H9 (cell line): ENCODE results near the gene LRP10. TPM values are rescaled to one million over a fixed set of nuclear protein-coding genes. Genes with fewer than 3 reads are reported as not detected.

Experiments
- DNase-seq: peaks from one replicate; pipeline ENCODE4 v3.0.0-alpha.2; 2017
- H2AFZ ChIP-seq: one replicate; pipeline ENCODE4 v1.6.1; 2013; ENCODE audit warnings: mild to moderate bottlenecking, low read length, control low read depth, moderate library complexity
- H2AK5ac ChIP-seq: 2 replicates; pipeline ENCODE4 v1.6.1; 2013; ENCODE audit warnings: low read length, control low read depth, mixed read lengths; ENCODE audit not compliant: insufficient read length
- H2BK120ac ChIP-seq: one replicate; pipeline ENCODE4 v1.6.1; 2013; ENCODE audit warnings: low read depth, mild to moderate bottlenecking, low read length, control low read depth, inconsistent platforms; ENCODE audit not compliant: poor library complexity, severe bottlenecking
- H2BK12ac ChIP-seq: 2 replicates; pipeline ENCODE4 v1.6.1; 2013; ENCODE audit warnings: low read length, control low read depth, mixed read lengths, low read depth; ENCODE audit not compliant: insufficient read length
- H2BK15ac ChIP-seq: 2 replicates; pipeline ENCODE4 v1.6.1; 2013; ENCODE audit warnings: low read depth, low read length, control low read depth
- H2BK20ac ChIP-seq: one replicate; pipeline ENCODE4 v1.6.1; 2013; ENCODE audit warnings: low read depth, mild to moderate bottlenecking, low read length, control low read depth, inconsistent platforms; ENCODE audit not compliant: poor library complexity, severe bottlenecking
- H2BK5ac ChIP-seq: 2 replicates; pipeline ENCODE4 v1.6.1; 2013; ENCODE audit warnings: low read length, control low read depth, mixed read lengths; ENCODE audit not compliant: insufficient read length
- H3K14ac ChIP-seq: 2 replicates; pipeline ENCODE4 v1.6.1; 2013; ENCODE audit warnings: low read length, control low read depth; ENCODE audit not compliant: insufficient read depth
- H3K18ac ChIP-seq: 2 replicates; pipeline ENCODE4 v1.6.1; 2013; ENCODE audit warnings: low read depth, mild to moderate bottlenecking, mixed read lengths, low read length, control low read depth; ENCODE audit not compliant: insufficient read length
- H3K23ac ChIP-seq: 2 replicates; pipeline ENCODE4 v1.6.1; 2013; ENCODE audit warnings: low read length, control low read depth, mixed read lengths, low read depth; ENCODE audit not compliant: insufficient read length
- H3K23me2 ChIP-seq: 2 replicates; pipeline ENCODE4 v1.6.1; 2013; ENCODE audit warnings: low read depth, mild to moderate bottlenecking, mixed read lengths, low read length, control low read depth; ENCODE audit not compliant: insufficient read length, poor library complexity, severe bottlenecking
- H3K27ac ChIP-seq: 2 replicates; pipeline ENCODE4 v1.5.1; 2013; ENCODE audit warnings: low read length, control low read depth, mixed read lengths, low read depth; ENCODE audit not compliant: insufficient read length
- H3K27me3 ChIP-seq: 2 replicates; pipeline ENCODE4 v1.6.1; 2013; ENCODE audit warnings: low read length, control low read depth, inconsistent platforms; ENCODE audit not compliant: insufficient read depth
- H3K4ac ChIP-seq: 2 replicates; pipeline ENCODE4 v1.6.1; 2013; ENCODE audit warnings: low read depth, mild to moderate bottlenecking, control low read depth, inconsistent platforms, low read length, moderate library complexity
- H3K4me1 ChIP-seq: 2 replicates; pipeline ENCODE4 v1.6.1; 2013; ENCODE audit warnings: low read length, control low read depth, inconsistent platforms; ENCODE audit not compliant: insufficient read depth
- H3K4me2 ChIP-seq: 2 replicates; pipeline ENCODE4 v1.6.1; 2013; ENCODE audit warnings: low read length, control low read depth, mixed read lengths; ENCODE audit not compliant: insufficient read length, insufficient read depth
- H3K56ac ChIP-seq: 2 replicates; pipeline ENCODE4 v1.6.1; 2013; ENCODE audit warnings: low read depth, mild to moderate bottlenecking, mixed read lengths, low read length, control low read depth; ENCODE audit not compliant: insufficient read length
- H3K79me1 ChIP-seq: 2 replicates; pipeline ENCODE4 v1.6.1; 2013; ENCODE audit warnings: low read depth, mild to moderate bottlenecking, moderate library complexity, low read length, control low read depth, inconsistent platforms; ENCODE audit not compliant: insufficient read depth, poor library complexity, severe bottlenecking
- H3K79me2 ChIP-seq: 2 replicates; pipeline ENCODE4 v1.6.1; 2013; ENCODE audit warnings: low read length, control low read depth, inconsistent platforms; ENCODE audit not compliant: insufficient read depth
- H3K9ac ChIP-seq: 2 replicates; pipeline ENCODE4 v1.6.1; 2013; ENCODE audit warnings: low read length, control low read depth, mixed read lengths; ENCODE audit not compliant: insufficient read length; ENCODE audit errors: extremely low read depth
- H3K9me3 ChIP-seq: one replicate; pipeline ENCODE4 v1.6.1; 2013; ENCODE audit warnings: low read depth, low read length, inconsistent platforms; ENCODE audit not compliant: control insufficient read depth
- H3T11ph ChIP-seq: one replicate; pipeline ENCODE4 v1.6.1; 2013; ENCODE audit warnings: mild to moderate bottlenecking, low read length, control low read depth, inconsistent platforms
- H4K20me1 ChIP-seq: one replicate; pipeline ENCODE4 v1.6.1; 2013; ENCODE audit not compliant: control insufficient read depth, insufficient read length, insufficient read depth
- H4K5ac ChIP-seq: 2 replicates; pipeline ENCODE4 v1.6.1; 2013; ENCODE audit warnings: low read depth, mild to moderate bottlenecking, mixed read lengths, low read length, control low read depth; ENCODE audit not compliant: insufficient read length
- H4K8ac ChIP-seq: replicated peaks from 2 replicates; pipeline ENCODE4 v1.6.1; 2013; ENCODE audit warnings: low read length, control low read depth, mixed read lengths, low read depth; ENCODE audit not compliant: insufficient read length
- H4K91ac ChIP-seq: 2 replicates; pipeline ENCODE4 v1.6.1; 2013; ENCODE audit warnings: low read depth, mild to moderate bottlenecking, moderate library complexity, mixed read lengths, low read length, control low read depth; ENCODE audit not compliant: insufficient read length
- H3K27ac Mint-ChIP-seq, 3 experiments: 2 replicates in 2 of 3; 3 replicates in 1 of 3; pipeline ENCODE4 v1.8.0; 2020 to 2021; ENCODE audit warnings: mixed read lengths in 3 of 3, mild to moderate bottlenecking in 1 of 3, moderate library complexity in 1 of 3
- H3K27me3 Mint-ChIP-seq: 2 replicates; pipeline ENCODE4 v1.8.0; 2021; ENCODE audit warnings: low read depth, mild to moderate bottlenecking, moderate library complexity, mixed read lengths
- H3K36me3 Mint-ChIP-seq, 3 experiments: 2 replicates in 2 of 3; 3 replicates in 1 of 3; pipeline ENCODE4 v1.8.0; 2020 to 2021; ENCODE audit warnings: low read depth in 3 of 3, mixed read lengths in 3 of 3; ENCODE audit not compliant: insufficient read depth in 1 of 3
- H3K4me1 Mint-ChIP-seq, 2 experiments: 2 replicates each; pipeline ENCODE4 v1.8.0; 2020; ENCODE audit warnings: mixed read lengths in 2 of 2
- H3K4me3 Mint-ChIP-seq, 2 experiments: 2 replicates in 1 of 2; 3 replicates in 1 of 2; pipeline ENCODE4 v1.8.0; 2020 to 2021; ENCODE audit warnings: mild to moderate bottlenecking in 2 of 2, mixed read lengths in 2 of 2, moderate library complexity in 1 of 2
- H3K9me3 Mint-ChIP-seq, 2 experiments: 2 replicates in 1 of 2; 3 replicates in 1 of 2; pipeline ENCODE4 v1.8.0; 2020; ENCODE audit warnings: mild to moderate bottlenecking in 2 of 2, mixed read lengths in 2 of 2, moderate library complexity in 1 of 2
- WGBS: extraction: QIAGEN DNeasy Blood & Tissue Kit; methylation state at CpG from one replicate; pipeline ENCODE4 v1.1.7; 2013; ENCODE audit warnings: missing lambda C conversion rate, low lambda C conversion rate, mixed read lengths; ENCODE audit not compliant: insufficient read length; ENCODE audit errors: extremely low coverage; 5-methylcytosine and 5-hydroxymethylcytosine counted together
- total RNA-seq: library from RNA; stranded (reverse); gene quantifications from 2 replicates; pipeline ENCODE4 v1.2.1, GENCODE V29; 2021
- TF ChIP-seq, protein P1 (sequence below): fragments of 200-600 bp; sonication (generic); conservative IDR thresholded peaks from 3 replicates; pipeline ENCODE4 v1.8.0; 2021; ENCODE audit warnings: antibody characterized with exemption, mild to moderate bottlenecking

Gene LRP10
- total RNA-seq, 1 experiment from 2014 or later: 13.3 TPM

DNA sequence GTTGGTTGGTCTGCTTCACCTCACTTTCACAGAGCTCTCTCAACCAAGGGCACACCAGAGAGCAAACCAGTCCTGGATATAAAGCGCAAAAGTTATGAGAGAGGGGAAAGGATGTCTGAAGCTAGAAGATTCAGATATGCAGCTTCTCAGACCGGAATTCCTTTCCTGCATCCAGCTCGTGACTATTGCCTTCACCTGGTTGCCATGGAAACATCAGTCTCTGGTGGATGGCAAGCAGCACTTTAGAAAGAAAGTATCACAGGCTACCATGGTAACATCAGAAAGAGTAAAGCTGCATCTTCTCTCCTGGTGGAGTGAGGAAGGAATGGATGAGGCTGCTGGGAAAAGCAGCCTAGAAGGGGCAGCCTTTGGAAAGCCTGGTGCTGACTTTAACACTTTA is 25.2 kb downstream of the LRP10 start:
- H4K20me1 ChIP-seq: no peaks in the 10 kb centered on the region
- H3K9ac ChIP-seq: no peak overlapping the region
- TF ChIP-seq, protein P1, sequence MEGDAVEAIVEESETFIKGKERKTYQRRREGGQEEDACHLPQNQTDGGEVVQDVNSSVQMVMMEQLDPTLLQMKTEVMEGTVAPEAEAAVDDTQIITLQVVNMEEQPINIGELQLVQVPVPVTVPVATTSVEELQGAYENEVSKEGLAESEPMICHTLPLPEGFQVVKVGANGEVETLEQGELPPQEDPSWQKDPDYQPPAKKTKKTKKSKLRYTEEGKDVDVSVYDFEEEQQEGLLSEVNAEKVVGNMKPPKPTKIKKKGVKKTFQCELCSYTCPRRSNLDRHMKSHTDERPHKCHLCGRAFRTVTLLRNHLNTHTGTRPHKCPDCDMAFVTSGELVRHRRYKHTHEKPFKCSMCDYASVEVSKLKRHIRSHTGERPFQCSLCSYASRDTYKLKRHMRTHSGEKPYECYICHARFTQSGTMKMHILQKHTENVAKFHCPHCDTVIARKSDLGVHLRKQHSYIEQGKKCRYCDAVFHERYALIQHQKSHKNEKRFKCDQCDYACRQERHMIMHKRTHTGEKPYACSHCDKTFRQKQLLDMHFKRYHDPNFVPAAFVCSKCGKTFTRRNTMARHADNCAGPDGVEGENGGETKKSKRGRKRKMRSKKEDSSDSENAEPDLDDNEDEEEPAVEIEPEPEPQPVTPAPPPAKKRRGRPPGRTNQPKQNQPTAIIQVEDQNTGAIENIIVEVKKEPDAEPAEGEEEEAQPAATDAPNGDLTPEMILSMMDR: no peak
- H3T11ph ChIP-seq: no peak overlapping the region
- H2AK5ac ChIP-seq: no peak overlapping the region
- H3K79me2 ChIP-seq: no peaks in the 10 kb centered on the region
- H4K91ac ChIP-seq: no peak overlapping the region
- H4K5ac ChIP-seq: no peak overlapping the region
- H3K56ac ChIP-seq: no peak overlapping the region
- no peak overlapping the region for H2BK120ac ChIP-seq
- Mint-ChIP-seq H3K4me3 (no peak overlapping the region), H3K27me3 (peaks cover 46% of the 10 kb centered on the region), H3K27ac (no peak overlapping the region), H3K36me3 (peaks cover 10 to 16% (median 11%) of the 10 kb centered on the region in 3 experiments; a peak in 6 of 7 replicates), H3K9me3 (no peaks in the 10 kb centered on the region), H3K4me1 (peaks cover 18 to 27% of the 10 kb centered on the region in 2 experiments)
- no peak overlapping the region for H3K27ac ChIP-seq
- no peak for DNase-seq
- H2BK15ac ChIP-seq: no peak overlapping the region
- no peak overlapping the region for H2AFZ ChIP-seq
- H3K23me2 ChIP-seq: no peaks in the 10 kb centered on the region
- H4K8ac ChIP-seq: no peak overlapping the region
- no peaks in the 10 kb centered on the region for H3K79me1 ChIP-seq
- no peak overlapping the region for H2BK5ac ChIP-seq
- no peak overlapping the region for H3K4me2 ChIP-seq
- H3K23ac ChIP-seq: no peak overlapping the region
- H3K4me1 ChIP-seq: no peaks in the 10 kb centered on the region
- H3K4ac ChIP-seq: no peak overlapping the region
- no peak overlapping the region for H3K14ac ChIP-seq
- WGBS: no CpG with 5 or more reads among the region's 3 CpGs
- H3K27me3 ChIP-seq: peaks cover 9% of the 10 kb centered on the region; the same call in 1 of the 2 replicates
- no peak overlapping the region for H2BK12ac ChIP-seq
- H3K18ac ChIP-seq: no peak overlapping the region
- no peak overlapping the region for H2BK20ac ChIP-seq
- H3K9me3 ChIP-seq: no peaks in the 10 kb centered on the region
